ENCODE data around the gene CTIF. TPM values are rescaled to one million over a fixed set of nuclear protein-coding genes. Genes with fewer than 3 reads are reported as not detected.

Gene CTIF
- total RNA-seq, 1 donor from 2014 or later, result 84.3 TPM

- peak; percentile 68 for DNase-seq (ENCODE audit: low spot score)
- intact Hi-C loops (cut with DNase I), result no loop called here
These were observed 355.1 kb downstream of the CTIF start for GRCh38 chr18:48893608-48894600.

DNA sequence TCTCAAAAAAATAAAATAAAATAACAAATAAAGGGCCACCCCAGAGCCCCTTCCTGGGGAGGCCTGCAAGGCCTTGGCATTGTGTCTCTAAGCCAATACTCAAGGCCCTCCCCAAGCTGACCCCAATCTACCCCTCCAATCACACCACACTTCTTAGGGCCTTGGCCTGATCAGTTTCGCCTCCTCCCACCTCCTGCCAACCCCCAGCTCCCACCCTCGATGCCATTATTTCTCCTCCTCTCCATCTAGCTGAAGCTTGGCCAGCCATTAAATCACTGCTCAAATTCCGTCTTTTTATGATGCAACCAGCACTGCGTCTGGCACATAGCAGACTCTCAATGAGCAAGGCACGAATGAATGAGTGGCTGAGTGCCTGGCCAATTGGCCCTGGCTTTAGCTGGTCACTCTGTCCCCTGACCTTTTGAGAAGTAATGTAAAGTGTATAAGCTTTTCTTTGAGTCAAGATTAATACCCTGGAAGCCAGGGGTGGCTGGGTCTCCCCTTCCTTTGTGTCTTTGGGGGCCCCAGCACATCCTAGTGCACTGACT is 356.0 kb downstream of the CTIF start:
- DNase-seq (ENCODE audit: low spot score), result peak; percentile 51

GRCh38 chr18:48896326-48896874 is 357.6 kb downstream of the CTIF start:
- no peak for DNase-seq (ENCODE audit: low spot score)
- intact Hi-C loops (cut with DNase I), result no loop called here

More for the DNA sequence above, 356.0 kb downstream of the CTIF start:
- intact Hi-C loops (cut with DNase I), result no loop called here

GRCh38 chr18:48896875-48897511 is 358.2 kb downstream of the CTIF start:
- peak; percentile 86 for DNase-seq (ENCODE audit: low spot score)

DNA sequence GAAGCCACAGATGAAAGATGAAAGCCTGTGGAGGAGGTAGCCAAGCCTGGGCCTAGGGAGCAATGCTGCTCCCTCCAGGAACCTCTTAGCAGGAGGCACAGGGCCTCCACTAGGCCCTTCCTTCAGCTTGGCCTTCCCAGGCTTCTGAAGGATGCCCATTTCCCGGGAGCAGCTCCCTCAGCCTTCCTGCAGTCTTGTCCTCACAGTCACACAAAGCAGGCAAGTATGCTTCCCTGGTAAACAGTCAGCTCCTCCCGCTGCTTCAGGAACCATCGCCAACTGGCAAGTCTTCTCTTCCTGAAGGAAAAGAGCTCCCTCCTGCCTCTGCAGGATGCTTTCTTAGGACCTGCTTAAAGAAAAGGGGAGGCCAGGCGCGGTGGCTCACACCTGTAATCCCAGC is 358.7 kb downstream of the CTIF start:
- intact Hi-C loops (cut with DNase I), result no loop called here
- peak; percentile 70 for DNase-seq (ENCODE audit: low spot score)

More at GRCh38 chr18:48896875-48897511, 358.2 kb downstream of the CTIF start:
- intact Hi-C loops (cut with DNase I), result no loop called here

- intact Hi-C loops (cut with DNase I), result no loop called here
- DNase-seq (ENCODE audit: low spot score), result no peak
These were observed 359.7 kb downstream of the CTIF start for GRCh38 chr18:48898521-48898920.

GRCh38 chr18:48899558-48900174 is 360.8 kb downstream of the CTIF start:
- intact Hi-C loops (cut with DNase I), result no loop called here
- DNase-seq (ENCODE audit: low spot score), result peak; percentile 7

DNA sequence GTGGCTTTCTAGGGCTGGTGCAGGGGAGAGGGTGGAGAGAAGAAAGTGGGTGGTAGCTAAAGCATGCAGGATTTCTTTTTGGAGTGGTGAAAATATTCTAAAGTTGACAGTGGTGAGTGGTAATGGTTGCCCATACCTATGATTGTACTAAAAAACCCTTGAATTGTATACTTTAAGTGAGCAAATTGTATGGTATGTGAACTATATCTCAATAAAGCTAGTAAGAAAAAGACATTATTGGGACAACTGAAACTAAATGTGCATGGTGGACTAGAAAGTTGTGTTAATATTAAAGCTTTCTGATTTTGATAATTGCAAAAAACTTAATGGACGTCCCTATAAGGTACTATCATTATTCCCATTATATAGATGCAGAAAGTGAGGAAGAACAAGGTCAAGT is 361.6 kb downstream of the CTIF start:
- intact Hi-C loops (cut with DNase I), result no loop called here
- DNase-seq (ENCODE audit: low spot score), result no peak

DNA sequence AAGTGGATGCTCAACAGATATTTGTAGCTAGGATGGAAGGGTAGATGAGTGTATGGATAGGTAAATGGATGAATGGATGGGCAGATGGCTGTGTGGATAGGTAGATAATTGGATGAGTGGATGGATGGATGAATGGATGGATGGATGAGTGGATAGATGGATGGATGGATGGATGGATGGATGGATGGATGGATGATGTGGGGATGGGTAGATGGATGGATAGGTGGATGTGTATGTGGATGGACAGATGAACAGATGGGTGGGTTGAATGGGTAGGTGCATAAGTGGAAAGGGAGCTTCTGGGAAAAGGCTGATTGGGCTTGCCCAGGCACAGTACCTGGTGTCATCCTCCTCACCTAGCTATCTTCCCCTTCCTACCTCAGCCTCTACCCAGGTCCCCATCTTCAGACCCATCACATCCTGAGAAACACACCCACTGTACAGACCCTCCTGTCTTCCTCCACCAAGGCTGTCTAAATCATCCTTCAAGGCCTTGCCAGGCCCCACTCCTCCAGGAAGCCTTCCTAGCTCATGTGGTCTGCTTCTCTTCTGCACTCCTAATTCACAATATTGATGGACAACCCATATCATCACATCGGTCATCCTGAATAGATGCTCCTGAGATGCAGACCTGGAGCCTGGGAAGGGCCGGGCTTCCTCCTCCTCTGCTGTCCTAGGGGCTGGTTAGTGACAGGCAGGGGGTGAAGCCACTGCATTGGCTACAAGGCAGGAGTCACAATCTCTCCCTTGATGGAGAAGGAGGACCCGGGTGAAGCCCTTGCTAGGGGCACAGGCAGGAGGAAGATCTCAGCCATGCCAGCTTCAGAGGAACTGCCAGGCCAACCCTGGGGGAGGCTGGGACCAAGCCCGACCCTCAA is 362.6 kb downstream of the CTIF start:
- peak; percentile 5 for DNase-seq (ENCODE audit: low spot score)
- intact Hi-C loops (cut with DNase I), result no loop called here

DNA sequence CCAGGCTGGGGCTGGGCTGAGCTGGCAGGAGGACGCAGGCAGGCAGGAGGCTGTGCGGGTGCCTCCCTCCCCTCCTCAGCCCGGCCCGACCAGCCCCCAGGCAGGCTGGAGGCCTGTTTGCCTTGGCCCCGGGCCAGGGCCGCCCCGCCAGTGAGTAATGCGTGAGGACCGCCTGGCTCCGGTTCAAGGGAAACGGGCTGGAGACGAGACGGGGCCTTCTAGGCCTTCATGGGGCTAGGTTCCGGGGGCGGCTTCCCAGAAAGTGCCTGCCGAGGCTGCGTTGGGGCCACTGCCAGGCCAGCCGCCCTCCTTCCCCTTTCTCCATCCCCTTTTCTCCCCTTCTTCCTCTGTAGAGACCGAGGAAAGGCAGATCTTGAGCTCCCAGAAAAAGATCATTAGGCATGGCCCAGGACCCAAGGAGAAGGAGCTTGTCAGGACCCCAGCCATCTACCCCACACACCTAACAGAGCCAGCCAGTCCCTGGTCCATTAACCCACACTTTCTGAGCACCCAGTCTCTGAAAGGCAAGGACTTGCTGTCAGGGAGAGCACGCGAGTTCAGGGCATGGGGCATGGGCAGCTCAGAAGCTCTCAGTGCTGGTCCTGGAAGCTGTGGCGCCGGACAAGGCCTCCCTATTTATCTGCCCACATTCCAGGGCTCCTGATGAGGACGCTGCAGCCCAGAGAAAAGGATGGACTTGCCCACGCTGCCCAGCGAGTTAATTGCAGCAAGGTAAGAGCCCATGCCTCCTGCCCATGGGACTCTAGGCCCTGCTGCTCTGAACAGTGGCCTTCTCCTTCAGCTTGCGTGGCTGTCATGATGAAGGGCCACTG is 363.4 kb downstream of the CTIF start:
- peak; percentile 91 for DNase-seq (ENCODE audit: low spot score)
- intact Hi-C loops (cut with DNase I), result no loop called here

DNA sequence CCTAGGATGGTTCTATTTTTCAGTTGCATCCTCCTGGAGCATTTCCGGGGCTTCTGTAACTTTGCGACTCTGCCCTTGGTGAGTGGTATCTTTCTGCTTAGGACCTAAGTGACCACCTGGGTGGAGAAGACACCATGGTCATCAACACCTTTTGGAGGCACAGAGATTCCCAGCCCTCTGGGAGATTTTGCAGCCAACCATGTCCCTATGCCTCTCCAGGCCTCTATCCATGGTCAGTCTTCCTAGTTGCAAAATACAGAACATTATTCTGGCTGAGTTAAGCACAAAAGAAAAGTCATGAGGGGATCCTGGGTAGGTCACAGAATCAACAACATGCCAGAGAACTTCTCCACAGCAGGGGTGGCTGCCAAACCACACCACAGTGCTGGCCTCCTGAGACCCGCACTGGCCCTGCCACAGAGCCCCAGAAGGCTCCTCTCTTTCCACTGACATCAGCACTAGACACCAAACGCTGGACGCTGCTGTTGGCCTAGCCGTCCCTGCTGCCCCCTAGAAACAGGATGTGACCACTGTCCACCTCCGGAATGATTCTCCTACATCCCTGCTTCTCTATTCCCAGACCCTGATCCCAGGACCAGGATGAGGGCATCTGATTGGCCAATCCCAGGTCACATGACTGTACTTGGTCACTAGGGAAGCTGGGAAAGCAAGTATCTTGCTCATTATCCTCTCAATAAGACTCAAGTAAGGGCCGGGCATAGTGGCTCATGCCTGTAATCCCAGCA is 364.2 kb downstream of the CTIF start:
- intact Hi-C loops (cut with DNase I), result no loop called here
- DNase-seq (ENCODE audit: low spot score), result peak; percentile 82

DNA sequence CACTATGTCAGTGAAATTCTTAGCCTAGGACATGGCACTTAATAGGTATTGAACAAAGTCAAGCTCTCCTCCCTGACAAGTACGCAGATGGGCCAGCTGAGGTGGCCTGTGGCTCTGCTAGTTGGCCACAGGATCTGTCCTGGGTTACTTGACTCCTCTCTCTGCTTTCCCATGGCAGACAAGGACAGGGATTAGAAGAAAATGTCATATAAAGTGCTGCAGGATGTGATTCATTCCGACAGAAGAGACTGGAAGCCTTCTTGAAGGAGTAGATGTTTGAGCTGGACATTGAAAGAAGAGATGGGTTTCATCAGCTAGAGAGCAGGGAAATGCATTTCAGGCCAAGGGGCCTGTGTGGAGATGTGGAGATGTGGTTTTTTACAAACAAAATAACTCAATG is 365.3 kb downstream of the CTIF start:
- DNase-seq (ENCODE audit: low spot score), result peak; percentile 29
- intact Hi-C loops (cut with DNase I), result no loop called here

- intact Hi-C loops (cut with DNase I), result no loop called here
- DNase-seq (ENCODE audit: low spot score), result peak; percentile 19
These were observed 366.1 kb downstream of the CTIF start for GRCh38 chr18:48904847-48905394.

DNA sequence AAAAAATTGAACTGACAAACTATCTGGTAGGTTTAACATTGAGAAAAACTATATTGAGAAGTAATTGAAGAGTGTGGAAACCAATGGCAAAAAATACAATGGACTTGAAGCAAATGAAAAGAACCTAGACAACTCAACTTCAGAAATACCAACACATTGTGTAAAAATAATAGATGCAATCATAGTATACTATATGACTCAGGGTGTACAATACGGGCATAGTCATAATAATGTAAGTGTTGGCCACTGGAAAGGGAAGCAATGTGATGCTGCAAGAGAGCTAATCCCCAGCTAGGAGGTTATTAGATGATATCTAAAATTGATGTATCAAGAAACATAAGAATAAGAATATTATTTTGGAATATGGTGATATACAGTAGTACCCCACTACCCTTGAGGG is 366.7 kb downstream of the CTIF start:
- DNase-seq (ENCODE audit: low spot score), result no peak
- intact Hi-C loops (cut with DNase I), result no loop called here

DNA sequence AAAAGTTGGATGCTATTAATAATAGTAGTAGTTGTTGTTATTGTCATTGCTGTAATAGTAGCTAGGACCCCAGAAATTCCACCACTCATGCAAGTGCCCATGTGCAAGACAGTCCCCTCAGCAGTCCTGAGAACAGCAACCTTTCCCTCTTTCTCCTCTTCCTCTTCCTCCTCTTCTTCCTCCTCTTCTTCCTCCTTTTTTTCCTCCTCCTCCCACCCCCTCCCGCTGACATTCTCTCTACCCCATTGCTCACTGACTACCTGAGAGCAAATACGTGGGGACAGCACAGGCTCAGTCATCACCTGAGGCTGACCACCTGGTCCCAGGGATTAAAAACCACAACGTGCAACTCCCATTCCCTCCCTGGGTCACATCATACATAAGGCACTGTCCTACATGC is 370.1 kb downstream of the CTIF start:
- DNase-seq (ENCODE audit: low spot score), result no peak
- intact Hi-C loops (cut with DNase I), result no loop called here

DNA sequence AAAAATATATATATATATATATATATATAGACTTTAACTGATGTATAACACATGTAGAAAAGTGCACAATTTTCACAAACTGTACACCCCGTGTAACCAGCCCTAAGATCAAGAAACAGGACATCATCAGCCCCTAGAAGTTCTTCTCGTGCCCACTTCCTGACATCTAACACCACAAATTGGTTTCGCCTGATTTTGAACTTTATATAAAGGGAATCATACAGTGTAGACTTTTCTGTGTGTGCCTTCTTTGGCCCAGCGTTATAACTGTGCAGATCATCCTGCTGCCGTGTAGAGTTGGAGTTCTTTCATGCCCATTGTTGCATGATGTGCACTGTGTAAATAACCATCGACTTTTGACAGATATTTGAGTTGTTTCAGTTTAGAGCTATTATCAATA is 370.9 kb downstream of the CTIF start:
- intact Hi-C loops (cut with DNase I), result no loop called here
- no peak for DNase-seq (ENCODE audit: low spot score)

- peak; percentile 41 for DNase-seq (ENCODE audit: low spot score)
- intact Hi-C loops (cut with DNase I), result no loop called here
These were observed 372.2 kb downstream of the CTIF start for GRCh38 chr18:48910972-48911545.

Data from cardiac septum (tissue), 1 donor.